Measurements from ENCODE around the gene PAK4.
A peak's percentile ranks its signal among the peaks of the same experiment; 100 is the strongest.
"Not testable (repeated sequence)": the region's sequence is repeated elsewhere in the genome, so short reads cannot be mapped to it uniquely, and the experiment has no call there.

The PAK4 gene

GRCh38 chr19:39209196-39209595 is 83.6 kb downstream of the PAK4 start:
- H3K4me1 ChIP-seq (ENCODE audit: low read depth, poor library complexity, severe bottlenecking), result no peaks in the 10 kb centered on the region
- no peak overlapping the region for H3K9ac ChIP-seq
- TF ChIP-seq, protein P1, sequence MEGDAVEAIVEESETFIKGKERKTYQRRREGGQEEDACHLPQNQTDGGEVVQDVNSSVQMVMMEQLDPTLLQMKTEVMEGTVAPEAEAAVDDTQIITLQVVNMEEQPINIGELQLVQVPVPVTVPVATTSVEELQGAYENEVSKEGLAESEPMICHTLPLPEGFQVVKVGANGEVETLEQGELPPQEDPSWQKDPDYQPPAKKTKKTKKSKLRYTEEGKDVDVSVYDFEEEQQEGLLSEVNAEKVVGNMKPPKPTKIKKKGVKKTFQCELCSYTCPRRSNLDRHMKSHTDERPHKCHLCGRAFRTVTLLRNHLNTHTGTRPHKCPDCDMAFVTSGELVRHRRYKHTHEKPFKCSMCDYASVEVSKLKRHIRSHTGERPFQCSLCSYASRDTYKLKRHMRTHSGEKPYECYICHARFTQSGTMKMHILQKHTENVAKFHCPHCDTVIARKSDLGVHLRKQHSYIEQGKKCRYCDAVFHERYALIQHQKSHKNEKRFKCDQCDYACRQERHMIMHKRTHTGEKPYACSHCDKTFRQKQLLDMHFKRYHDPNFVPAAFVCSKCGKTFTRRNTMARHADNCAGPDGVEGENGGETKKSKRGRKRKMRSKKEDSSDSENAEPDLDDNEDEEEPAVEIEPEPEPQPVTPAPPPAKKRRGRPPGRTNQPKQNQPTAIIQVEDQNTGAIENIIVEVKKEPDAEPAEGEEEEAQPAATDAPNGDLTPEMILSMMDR (conservative IDR thresholded peaks at IDR 0.05; ENCODE audit: low read depth, low read length), result no peak
- no peaks in the 10 kb centered on the region for H3K36me3 ChIP-seq (ENCODE audit: insufficient read depth)
- H3K27ac ChIP-seq, result no peak overlapping the region
- H3K4me3 ChIP-seq (IDR thresholded peaks at IDR 0.05; ENCODE audit: insufficient read depth, low read depth, low read length), result no peak overlapping the region
- no peak overlapping the region for H2AFZ ChIP-seq (ENCODE audit: low read depth)
- H4K20me1 ChIP-seq (ENCODE audit: insufficient read depth), result no peaks in the 10 kb centered on the region
- no peaks in the 10 kb centered on the region for H3K79me2 ChIP-seq (ENCODE audit: insufficient read depth, low read depth)
- H3K27me3 ChIP-seq (ENCODE audit: insufficient read depth, low read depth), result no peaks in the 10 kb centered on the region
- no peak overlapping the region for H3K4me2 ChIP-seq

DNA sequence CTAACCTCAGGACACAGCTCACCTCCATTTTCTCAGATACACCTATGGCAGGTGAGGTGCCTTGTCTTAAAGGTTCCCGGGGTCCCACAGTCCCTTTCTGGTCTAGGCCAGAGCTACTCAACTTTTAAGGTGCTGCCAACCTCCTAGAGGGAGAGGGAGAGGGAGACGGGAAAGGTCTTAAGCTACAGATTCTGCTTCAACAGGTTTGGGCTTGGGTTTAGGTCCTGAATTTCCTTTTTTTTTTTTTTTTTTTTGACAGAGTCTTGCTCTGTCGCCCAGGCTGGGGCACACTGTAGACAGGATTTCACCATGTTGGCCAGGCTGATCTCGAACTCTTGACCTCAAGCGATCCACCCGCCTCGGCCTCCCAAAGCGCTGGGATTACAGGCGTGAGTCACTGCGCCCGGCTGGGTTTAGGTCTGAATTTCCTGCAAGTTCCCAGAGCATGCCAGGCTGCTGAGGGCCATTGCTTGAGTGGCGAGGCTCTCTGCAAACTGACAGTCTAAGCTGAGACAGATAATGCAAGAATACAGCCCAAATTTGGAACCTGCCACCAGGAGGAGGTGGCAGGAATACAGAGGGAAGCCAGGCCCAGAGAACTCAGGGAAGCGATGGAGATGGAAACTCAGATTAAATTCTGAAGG is 86.3 kb downstream of the PAK4 start:
- Histone ChIP-seq H3K27me3 (ENCODE audit: insufficient read depth, low read depth) (no peaks in the 10 kb centered on the region), H3K79me2 (ENCODE audit: insufficient read depth, low read depth) (no peaks in the 10 kb centered on the region), H2AFZ (ENCODE audit: low read depth) (no peak overlapping the region), H3K36me3 (ENCODE audit: insufficient read depth) (no peaks in the 10 kb centered on the region), H3K4me2 (no peak overlapping the region), H3K4me1 (ENCODE audit: low read depth, poor library complexity, severe bottlenecking) (no peaks in the 10 kb centered on the region), H4K20me1 (ENCODE audit: insufficient read depth) (no peaks in the 10 kb centered on the region), H3K9ac (no peak overlapping the region), H3K4me3 (IDR thresholded peaks at IDR 0.05; ENCODE audit: insufficient read depth, low read depth, low read length) (no peak overlapping the region), H3K27ac (no peak overlapping the region)
- TF ChIP-seq, protein P1 (conservative IDR thresholded peaks at IDR 0.05; ENCODE audit: low read depth, low read length), result no peak

- Histone ChIP-seq H3K4me3 (IDR thresholded peaks at IDR 0.05; ENCODE audit: insufficient read depth, low read depth, low read length) (no peak overlapping the region), H4K20me1 (ENCODE audit: insufficient read depth) (no peaks in the 10 kb centered on the region), H2AFZ (ENCODE audit: low read depth) (no peak overlapping the region), H3K79me2 (ENCODE audit: insufficient read depth, low read depth) (no peaks in the 10 kb centered on the region), H3K27me3 (ENCODE audit: insufficient read depth, low read depth) (no peaks in the 10 kb centered on the region), H3K4me1 (ENCODE audit: low read depth, poor library complexity, severe bottlenecking) (no peaks in the 10 kb centered on the region), H3K9ac (no peak overlapping the region), H3K27ac (no peak overlapping the region), H3K36me3 (ENCODE audit: insufficient read depth) (no peaks in the 10 kb centered on the region), H3K4me2 (no peak overlapping the region)
- TF ChIP-seq, protein P1 (conservative IDR thresholded peaks at IDR 0.05; ENCODE audit: low read depth, low read length), result peak; percentile 60
Observed at GRCh38 chr19:39212375-39212742, 86.8 kb downstream of the PAK4 start.

- H3K4me3 ChIP-seq (IDR thresholded peaks at IDR 0.05; ENCODE audit: insufficient read depth, low read depth, low read length); H3K4me2 ChIP-seq; H2AFZ ChIP-seq (ENCODE audit: low read depth); H3K36me3 ChIP-seq (ENCODE audit: insufficient read depth); H3K79me2 ChIP-seq (ENCODE audit: insufficient read depth, low read depth); H4K20me1 ChIP-seq (ENCODE audit: insufficient read depth); H3K4me1 ChIP-seq (ENCODE audit: low read depth, poor library complexity, severe bottlenecking); H3K27ac ChIP-seq; H3K9ac ChIP-seq; H3K27me3 ChIP-seq (ENCODE audit: insufficient read depth, low read depth): not testable (repeated sequence)
Observed at GRCh38 chr19:39215323-39215722, 89.7 kb downstream of the PAK4 start.

GRCh38 chr19:39217094-39217493 is 91.5 kb downstream of the PAK4 start:
- H3K27me3 ChIP-seq (ENCODE audit: insufficient read depth, low read depth), result no peaks in the 10 kb centered on the region
- H3K27ac ChIP-seq, result no peak overlapping the region
- TF ChIP-seq, protein P1 (conservative IDR thresholded peaks at IDR 0.05; ENCODE audit: low read depth, low read length), result no peak
- H3K4me1 ChIP-seq (ENCODE audit: low read depth, poor library complexity, severe bottlenecking), result peaks cover 6% of the 10 kb centered on the region
- no peaks in the 10 kb centered on the region for H3K36me3 ChIP-seq (ENCODE audit: insufficient read depth)
- no peak overlapping the region for H3K4me3 ChIP-seq (IDR thresholded peaks at IDR 0.05; ENCODE audit: insufficient read depth, low read depth, low read length)
- no peak overlapping the region for H3K9ac ChIP-seq
- no peak overlapping the region for H2AFZ ChIP-seq (ENCODE audit: low read depth)
- no peaks in the 10 kb centered on the region for H4K20me1 ChIP-seq (ENCODE audit: insufficient read depth)
- H3K4me2 ChIP-seq, result no peak overlapping the region
- H3K79me2 ChIP-seq (ENCODE audit: insufficient read depth, low read depth), result no peaks in the 10 kb centered on the region

Measured in KMS-11 (cell line).